Natural killer cell treated with Interleukin-12 subunit alpha and Interleukin-12 subunit beta and Interleukin-15 and Interleukin-18, amount 100 ng/mL, for 72 hours (primary cell): ENCODE data around the gene C4orf50. TPM values are rescaled to one million over a fixed set of nuclear protein-coding genes. Genes with fewer than 3 reads are reported as not detected.

Experiments
- ATAC-seq, 2 donors: fragments of 150-1000 bp; cut with Tn5 transposase in 1 of 2; sonication (Bioruptor Pico), chemical (Tn5 transposase) in 1 of 2; 2 replicates each; pipeline ENCODE4 v1.10.0; 2021
- DNase-seq: peaks from one replicate; pipeline ENCODE4 v3.0.0; 2022; ENCODE audit warnings: low spot score
- H3K27ac Mint-ChIP-seq, 2 donors: 1 replicate in 1 of 2; 2 replicates in 1 of 2; pipeline ENCODE4 v1.8.0; 2022; ENCODE audit warnings: mixed read lengths in 2 of 2, mild to moderate bottlenecking in 1 of 2, moderate library complexity in 1 of 2
- H3K27me3 Mint-ChIP-seq, 2 donors: 1 replicate in 1 of 2; 2 replicates in 1 of 2; pipeline ENCODE4 v1.8.0; 2022; ENCODE audit warnings: mixed read lengths in 2 of 2
- H3K36me3 Mint-ChIP-seq: one replicate; pipeline ENCODE4 v1.8.0; 2022; ENCODE audit warnings: mixed read lengths
- H3K4me1 Mint-ChIP-seq, 2 donors: 1 replicate in 1 of 2; 2 replicates in 1 of 2; pipeline ENCODE4 v1.8.0; 2022; ENCODE audit warnings: low read depth in 2 of 2, mixed read lengths in 2 of 2, mild to moderate bottlenecking in 1 of 2
- H3K4me3 Mint-ChIP-seq: one replicate; pipeline ENCODE4 v1.8.0; 2022; ENCODE audit warnings: mixed read lengths
- H3K9me3 Mint-ChIP-seq: 2 replicates; pipeline ENCODE4 v1.8.0; 2022; ENCODE audit warnings: mixed read lengths
- total RNA-seq, 2 donors: library from RNA; stranded (reverse); gene quantifications; one replicate each; pipeline ENCODE4 v1.2.3, GENCODE V29; 2022

C4orf50 gene
- total RNA-seq, 2 donors from 2014 or later, result 0.81 to 6.9 TPM

DNA sequence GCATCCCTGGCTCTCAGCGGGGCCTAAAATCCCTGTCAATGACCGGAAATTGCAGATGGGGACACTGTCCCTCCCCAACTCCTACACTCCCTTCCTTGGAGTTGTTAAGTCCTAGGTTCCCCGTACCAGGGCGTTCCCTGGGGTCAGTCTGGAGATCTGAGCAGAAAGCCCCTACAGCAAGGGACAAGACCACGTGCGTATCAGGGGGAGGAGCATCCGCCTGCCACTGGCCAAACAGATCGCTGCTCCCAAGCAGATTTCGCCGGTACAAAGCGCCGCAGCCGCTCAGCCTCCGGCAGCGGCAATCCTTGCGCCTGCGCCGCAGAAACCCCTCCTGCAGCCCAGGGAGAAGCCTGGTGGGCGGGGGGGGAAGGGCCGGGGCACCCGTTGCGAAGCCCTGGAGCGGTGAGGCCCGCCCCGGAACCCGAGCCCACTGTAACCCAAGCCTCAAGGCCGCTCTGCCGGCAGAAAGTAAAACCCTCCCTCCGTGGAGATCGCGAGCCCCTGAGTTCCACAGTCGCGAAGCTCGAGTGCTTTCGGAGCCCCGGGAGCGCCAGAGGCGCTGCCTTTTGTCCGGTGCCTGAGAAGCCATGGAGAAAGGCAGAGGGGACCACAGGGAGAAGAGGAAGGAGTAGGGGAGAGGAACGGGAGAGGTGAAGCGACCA is 128.0 kb downstream of the C4orf50 start:
- Mint-ChIP-seq H3K36me3 (no peaks in the 10 kb centered on the region), H3K4me3 (no peak overlapping the region), H3K4me1 (peaks cover 7 to 10% of the 10 kb centered on the region in 2 donors), H3K27me3 (peaks cover 43 to 56% of the 10 kb centered on the region in 2 donors), H3K27ac (no peak overlapping the region), H3K9me3 (no peaks in the 10 kb centered on the region)
- ATAC-seq (no peak), DNase-seq (no peak)

DNA sequence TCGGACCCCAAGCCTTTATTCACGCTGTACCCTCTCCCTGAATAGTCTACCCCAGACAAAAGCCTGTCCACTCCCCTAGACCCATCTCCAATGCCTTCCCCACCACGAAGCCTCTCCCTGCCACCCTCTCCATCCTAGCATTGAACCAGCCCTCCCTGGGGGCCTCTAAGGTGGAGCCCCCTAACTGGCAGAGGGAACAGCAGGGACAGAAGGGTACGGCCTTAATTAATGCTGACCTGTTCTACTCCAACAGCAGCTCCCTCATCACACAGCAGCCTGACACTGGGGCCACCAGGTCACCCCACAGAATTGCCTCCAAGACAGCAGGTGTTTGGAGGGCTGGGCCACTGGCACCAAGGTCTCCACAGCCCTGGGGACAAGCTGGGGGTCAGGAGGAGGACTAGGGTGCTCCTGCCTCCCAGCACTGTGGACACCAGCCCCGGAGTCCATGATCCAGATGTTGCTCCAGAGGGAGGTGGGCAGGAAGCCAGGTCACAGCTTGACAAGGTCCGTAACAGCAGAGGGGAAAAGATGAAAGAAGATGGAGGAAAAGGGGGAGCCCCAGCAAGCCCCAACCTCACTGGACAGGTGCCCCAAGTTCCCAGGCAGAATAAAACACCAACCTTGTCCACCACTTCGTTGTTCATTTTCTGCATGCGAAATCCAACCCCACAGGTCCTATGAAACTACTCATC is 129.1 kb downstream of the C4orf50 start:
- DNase-seq (no peak), ATAC-seq (no peak)
- H3K4me1 Mint-ChIP-seq, result peaks cover 7 to 10% of the 10 kb centered on the region in 2 donors
- H3K27me3 Mint-ChIP-seq, result peaks cover 48 to 62% of the 10 kb centered on the region in 2 donors
- no peaks in the 10 kb centered on the region for H3K9me3 Mint-ChIP-seq
- no peak overlapping the region for H3K4me3 Mint-ChIP-seq
- no peak overlapping the region for H3K27ac Mint-ChIP-seq
- no peaks in the 10 kb centered on the region for H3K36me3 Mint-ChIP-seq

DNA sequence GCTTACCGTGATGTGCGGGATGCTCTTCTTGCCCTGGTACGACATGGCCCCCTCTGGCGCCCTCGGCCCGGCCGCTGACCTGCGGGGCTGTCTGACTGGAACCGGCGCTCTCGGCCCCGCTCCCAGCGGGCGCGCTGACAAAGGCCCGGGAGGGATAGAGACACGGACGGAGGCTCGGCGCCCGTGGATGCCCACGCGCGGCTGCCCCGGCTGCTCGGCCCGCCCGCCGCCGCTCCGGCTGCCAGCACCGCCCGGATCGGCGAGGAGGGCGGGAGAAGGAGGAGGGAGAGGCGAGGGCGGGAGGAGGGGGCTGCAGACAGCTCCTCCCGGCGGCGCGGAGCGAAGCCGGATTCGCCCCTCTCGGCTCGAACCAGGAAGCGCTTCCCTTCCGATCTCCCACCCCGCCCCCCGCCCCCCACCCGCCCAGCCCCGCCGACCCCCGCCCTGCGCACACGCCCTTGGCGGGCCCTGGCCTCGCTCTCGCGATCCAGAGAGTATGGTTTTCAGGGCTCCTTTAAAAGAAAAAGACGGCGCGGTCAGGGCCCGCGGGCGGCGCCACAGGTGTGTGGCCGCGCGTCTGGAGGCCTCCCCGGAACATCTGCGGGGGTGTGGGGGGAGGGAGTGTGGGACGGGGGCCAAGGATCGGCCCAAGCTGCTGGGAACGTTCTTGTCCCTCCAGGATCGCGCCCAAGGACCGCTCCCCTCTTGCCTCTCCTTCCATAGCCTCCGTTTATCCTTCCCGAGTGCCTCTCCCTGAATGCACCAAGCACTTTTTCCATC is 129.8 kb downstream of the C4orf50 start:
- DNase-seq, result no peak
- H3K9me3 Mint-ChIP-seq, result no peaks in the 10 kb centered on the region
- H3K27ac Mint-ChIP-seq, result no peak overlapping the region
- H3K4me3 Mint-ChIP-seq, result no peak overlapping the region
- ATAC-seq, result no peak
- peaks cover 44 to 61% of the 10 kb centered on the region in 2 donors for H3K27me3 Mint-ChIP-seq
- H3K4me1 Mint-ChIP-seq, result peaks cover 5 to 10% of the 10 kb centered on the region in 2 donors
- no peaks in the 10 kb centered on the region for H3K36me3 Mint-ChIP-seq

- no peaks in the 10 kb centered on the region for H3K9me3 Mint-ChIP-seq
- no peak for ATAC-seq
- H3K36me3 Mint-ChIP-seq, result no peaks in the 10 kb centered on the region
- no peak overlapping the region for H3K27ac Mint-ChIP-seq
- DNase-seq, result no peak
- H3K4me3 Mint-ChIP-seq, result no peak overlapping the region
- H3K27me3 Mint-ChIP-seq, result peaks cover 46 to 65% of the 10 kb centered on the region in 2 donors
- H3K4me1 Mint-ChIP-seq, result peaks cover 3 to 10% of the 10 kb centered on the region in 2 donors
Measured at GRCh38 chr4:5887361-5888221, 130.6 kb downstream of the C4orf50 start.

DNA sequence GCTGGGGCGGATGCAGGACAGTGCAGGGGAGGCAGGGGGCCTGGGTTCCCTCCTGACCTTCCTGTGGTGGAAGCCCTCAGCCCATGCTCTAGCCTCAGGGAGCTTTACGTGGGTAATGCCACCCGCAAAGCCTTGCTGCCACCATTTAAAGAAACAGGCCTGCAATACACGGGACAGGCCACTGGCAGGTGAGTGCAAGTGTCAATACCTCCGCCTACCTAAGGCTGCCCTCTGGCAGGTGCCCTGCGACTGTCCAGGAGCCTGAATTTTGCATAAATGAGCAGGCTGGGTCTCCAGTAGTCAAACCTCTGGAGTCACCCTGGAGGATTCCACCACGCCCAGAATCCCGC is 131.2 kb downstream of the C4orf50 start:
- Mint-ChIP-seq H3K4me3 (no peak overlapping the region), H3K9me3 (no peaks in the 10 kb centered on the region), H3K36me3 (no peaks in the 10 kb centered on the region), H3K27ac (no peak overlapping the region), H3K27me3 (peaks cover 47 to 71% of the 10 kb centered on the region in 2 donors), H3K4me1 (peaks cover 3 to 10% of the 10 kb centered on the region in 2 donors)
- DNase-seq (no peak), ATAC-seq (no peak)

DNA sequence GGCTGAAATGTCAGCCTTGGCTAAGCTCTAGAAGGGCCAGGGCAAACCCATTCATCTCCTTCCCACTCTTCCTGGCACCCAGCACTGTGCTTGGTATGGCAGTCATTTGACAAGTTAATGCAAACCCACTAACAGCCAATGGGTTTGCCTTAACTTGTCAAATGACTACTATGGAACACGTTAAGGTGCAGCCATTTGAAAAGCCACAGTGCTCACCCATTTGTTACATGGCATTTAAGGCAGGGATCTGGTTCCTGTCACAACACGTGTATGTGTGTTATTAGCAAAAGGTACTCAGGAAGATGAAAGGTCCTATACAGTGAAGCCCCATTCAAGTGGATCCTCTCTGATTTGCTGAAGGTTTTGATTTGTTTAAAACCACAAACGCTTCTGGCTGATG is 132.5 kb downstream of the C4orf50 start:
- DNase-seq, result no peak
- H3K4me1 Mint-ChIP-seq, result peaks cover 3 to 5% of the 10 kb centered on the region in 2 donors
- H3K9me3 Mint-ChIP-seq, result no peaks in the 10 kb centered on the region
- ATAC-seq, result no peak
- no peak overlapping the region for H3K4me3 Mint-ChIP-seq
- no peak overlapping the region for H3K27ac Mint-ChIP-seq
- no peaks in the 10 kb centered on the region for H3K36me3 Mint-ChIP-seq
- H3K27me3 Mint-ChIP-seq, result peaks cover 44 to 75% of the 10 kb centered on the region in 2 donors

GRCh38 chr4:5884796-5885195 is 133.4 kb downstream of the C4orf50 start:
- no peak for ATAC-seq
- no peaks in the 10 kb centered on the region for H3K36me3 Mint-ChIP-seq
- H3K4me1 Mint-ChIP-seq, result peaks cover 3 to 5% of the 10 kb centered on the region in 2 donors
- H3K9me3 Mint-ChIP-seq, result no peaks in the 10 kb centered on the region
- H3K27me3 Mint-ChIP-seq, result peaks cover 45 to 72% of the 10 kb centered on the region in 2 donors
- DNase-seq, result no peak
- no peak overlapping the region for H3K4me3 Mint-ChIP-seq
- no peak overlapping the region for H3K27ac Mint-ChIP-seq

DNA sequence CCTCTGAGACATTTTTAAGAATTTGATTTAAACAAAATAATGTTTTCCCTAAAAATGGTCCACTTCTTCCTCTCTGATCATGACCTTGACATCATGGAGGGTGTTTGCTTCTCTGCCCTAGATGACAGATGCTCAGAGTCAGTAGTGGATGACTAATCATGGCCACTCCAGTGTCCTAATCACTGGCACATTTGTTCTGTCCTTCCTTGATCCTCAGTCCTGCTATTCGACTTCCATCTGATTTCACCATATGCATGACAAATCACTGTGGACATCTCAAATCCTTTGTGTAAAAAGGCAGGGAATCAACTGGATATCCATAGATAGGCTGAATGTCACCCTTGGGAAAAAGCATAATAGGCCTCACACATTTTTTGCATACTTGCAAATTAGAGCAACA is 134.3 kb downstream of the C4orf50 start:
- Mint-ChIP-seq H3K36me3 (no peaks in the 10 kb centered on the region), H3K9me3 (no peaks in the 10 kb centered on the region)

GRCh38 chr4:5882947-5883346 is 135.3 kb downstream of the C4orf50 start:
- Mint-ChIP-seq H3K9me3 (no peaks in the 10 kb centered on the region), H3K4me1 (no peaks in the 10 kb centered on the region), H3K27me3 (peaks cover 43 to 73% of the 10 kb centered on the region in 2 donors), H3K4me3 (no peak overlapping the region), H3K36me3 (no peaks in the 10 kb centered on the region), H3K27ac (no peak overlapping the region)
- DNase-seq (no peak), ATAC-seq (no peak)

More for the DNA sequence above, 134.3 kb downstream of the C4orf50 start:
- ATAC-seq, result no peak
- Mint-ChIP-seq H3K4me1 (peaks cover 2 to 3% of the 10 kb centered on the region in 2 donors), H3K27me3 (peaks cover 43 to 72% of the 10 kb centered on the region in 2 donors), H3K27ac (no peak overlapping the region), H3K4me3 (no peak overlapping the region)
- DNase-seq, result no peak

DNA sequence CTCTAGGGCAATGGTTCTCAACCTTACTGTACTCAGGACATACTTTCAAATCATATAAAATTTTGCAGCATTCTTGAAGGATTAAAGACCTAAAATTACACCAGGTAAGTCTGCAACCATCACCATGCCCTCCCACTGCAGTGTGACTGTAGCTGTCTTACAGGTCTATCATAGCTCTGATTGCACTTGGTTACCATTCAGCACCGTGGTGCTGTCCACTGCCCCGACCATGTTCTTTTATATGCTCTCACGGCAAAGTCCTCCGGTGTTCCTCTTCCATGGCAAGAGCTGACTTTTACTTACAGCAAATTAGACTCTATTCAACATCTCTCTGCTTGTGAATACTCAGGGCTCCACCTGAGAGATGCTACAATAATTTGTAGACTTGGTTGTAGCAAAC is 136.9 kb downstream of the C4orf50 start:
- Mint-ChIP-seq H3K36me3 (no peaks in the 10 kb centered on the region), H3K4me1 (no peaks in the 10 kb centered on the region), H3K27ac (no peak overlapping the region), H3K27me3 (peaks cover 43 to 72% of the 10 kb centered on the region in 2 donors), H3K9me3 (no peaks in the 10 kb centered on the region), H3K4me3 (no peak overlapping the region)
- ATAC-seq (no peak), DNase-seq (no peak)

GRCh38 chr4:5878359-5878758 is 139.9 kb downstream of the C4orf50 start:
- Mint-ChIP-seq H3K4me3 (no peak overlapping the region), H3K27ac (no peak overlapping the region), H3K9me3 (no peaks in the 10 kb centered on the region), H3K4me1 (no peaks in the 10 kb centered on the region), H3K27me3 (peaks cover 30 to 56% of the 10 kb centered on the region in 2 donors), H3K36me3 (no peaks in the 10 kb centered on the region)
- DNase-seq (no peak), ATAC-seq (no peak)

- Mint-ChIP-seq H3K9me3 (no peaks in the 10 kb centered on the region), H3K36me3 (no peaks in the 10 kb centered on the region)
Measured at GRCh38 chr4:5877392-5877791, 140.8 kb downstream of the C4orf50 start.

GRCh38 chr4:5874811-5875449 is 143.3 kb downstream of the C4orf50 start:
- peaks cover 20 to 40% of the 10 kb centered on the region in 2 donors for H3K27me3 Mint-ChIP-seq
- ATAC-seq (no peak), DNase-seq (no peak)
- H3K4me3 Mint-ChIP-seq, result no peak overlapping the region
- H3K9me3 Mint-ChIP-seq, result no peaks in the 10 kb centered on the region
- H3K4me1 Mint-ChIP-seq, result peaks cover 0 to 7% of the 10 kb centered on the region in 2 donors
- no peak overlapping the region for H3K27ac Mint-ChIP-seq
- no peaks in the 10 kb centered on the region for H3K36me3 Mint-ChIP-seq

More at GRCh38 chr4:5877392-5877791, 140.8 kb downstream of the C4orf50 start:
- no peak for DNase-seq
- Mint-ChIP-seq H3K4me3 (no peak overlapping the region), H3K27ac (no peak overlapping the region), H3K27me3 (peaks cover 25 to 51% of the 10 kb centered on the region in 2 donors), H3K4me1 (no peaks in the 10 kb centered on the region)
- ATAC-seq, result no peak
